Measurements from ENCODE around the gene MID1. TPM values are rescaled to one million over a fixed set of nuclear protein-coding genes. Genes with fewer than 3 reads are reported as not detected.
A peak's percentile ranks its signal among the peaks of the same experiment; 100 is the strongest.

Gene MID1
- total RNA-seq, 1 donor from 2014 or later: 3.4 TPM

DNA sequence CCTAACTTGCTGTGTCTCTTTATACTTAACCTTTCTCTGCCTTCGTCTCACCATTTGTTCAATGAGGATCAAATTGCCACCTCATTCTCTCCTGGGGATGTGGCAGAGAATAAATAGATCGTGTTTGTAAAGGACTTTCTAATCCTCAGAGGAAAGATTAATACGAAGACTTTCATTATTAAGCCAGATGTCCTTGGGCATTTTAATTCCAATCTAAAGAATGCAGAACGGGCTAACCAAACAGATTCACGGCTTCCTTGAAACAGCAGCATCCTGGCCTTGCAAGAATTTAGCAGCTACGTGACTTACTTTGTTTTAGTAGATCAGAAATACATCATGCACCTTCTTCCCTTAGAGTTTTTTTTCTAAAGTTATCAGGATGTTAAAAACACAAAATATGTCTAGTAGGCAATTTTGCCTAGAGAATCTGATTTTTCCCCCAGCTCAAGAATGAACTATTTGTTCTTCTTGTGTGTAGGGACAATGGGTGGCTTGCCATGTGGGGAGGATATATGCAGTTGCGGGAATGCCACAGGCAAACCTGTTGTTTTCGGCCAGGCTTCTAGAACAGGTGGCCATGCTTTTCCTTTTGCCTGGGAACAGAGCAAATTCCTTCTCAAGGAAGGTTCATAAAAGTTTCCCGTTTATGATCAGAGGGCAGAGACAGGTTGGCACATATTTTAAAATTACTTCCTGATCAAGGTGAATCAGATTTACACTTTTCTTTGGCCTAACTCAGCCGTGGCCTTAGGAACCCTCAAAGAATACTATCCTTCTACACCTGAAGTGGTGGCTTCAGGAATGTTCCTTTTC lies 3.0 kb downstream of the MID1 start:
- FAIRE-seq (no peak), DNase-seq (ENCODE audit: low read depth) (no peak)
- H3K36me3 ChIP-seq (ENCODE audit: control insufficient read depth, insufficient read depth, low read length): no peaks in the 10 kb centered on the region
- TF ChIP-seq, protein P1, sequence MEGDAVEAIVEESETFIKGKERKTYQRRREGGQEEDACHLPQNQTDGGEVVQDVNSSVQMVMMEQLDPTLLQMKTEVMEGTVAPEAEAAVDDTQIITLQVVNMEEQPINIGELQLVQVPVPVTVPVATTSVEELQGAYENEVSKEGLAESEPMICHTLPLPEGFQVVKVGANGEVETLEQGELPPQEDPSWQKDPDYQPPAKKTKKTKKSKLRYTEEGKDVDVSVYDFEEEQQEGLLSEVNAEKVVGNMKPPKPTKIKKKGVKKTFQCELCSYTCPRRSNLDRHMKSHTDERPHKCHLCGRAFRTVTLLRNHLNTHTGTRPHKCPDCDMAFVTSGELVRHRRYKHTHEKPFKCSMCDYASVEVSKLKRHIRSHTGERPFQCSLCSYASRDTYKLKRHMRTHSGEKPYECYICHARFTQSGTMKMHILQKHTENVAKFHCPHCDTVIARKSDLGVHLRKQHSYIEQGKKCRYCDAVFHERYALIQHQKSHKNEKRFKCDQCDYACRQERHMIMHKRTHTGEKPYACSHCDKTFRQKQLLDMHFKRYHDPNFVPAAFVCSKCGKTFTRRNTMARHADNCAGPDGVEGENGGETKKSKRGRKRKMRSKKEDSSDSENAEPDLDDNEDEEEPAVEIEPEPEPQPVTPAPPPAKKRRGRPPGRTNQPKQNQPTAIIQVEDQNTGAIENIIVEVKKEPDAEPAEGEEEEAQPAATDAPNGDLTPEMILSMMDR (IDR thresholded peaks at IDR 0.05; ENCODE audit: insufficient read depth, low read length, severe bottlenecking): no peak
- no peaks in the 10 kb centered on the region for H3K27me3 ChIP-seq (ENCODE audit: control insufficient read depth, insufficient read depth, low read length)
- H3K4me3 ChIP-seq (ENCODE audit: low read depth, low read length): no peak overlapping the region

DNA sequence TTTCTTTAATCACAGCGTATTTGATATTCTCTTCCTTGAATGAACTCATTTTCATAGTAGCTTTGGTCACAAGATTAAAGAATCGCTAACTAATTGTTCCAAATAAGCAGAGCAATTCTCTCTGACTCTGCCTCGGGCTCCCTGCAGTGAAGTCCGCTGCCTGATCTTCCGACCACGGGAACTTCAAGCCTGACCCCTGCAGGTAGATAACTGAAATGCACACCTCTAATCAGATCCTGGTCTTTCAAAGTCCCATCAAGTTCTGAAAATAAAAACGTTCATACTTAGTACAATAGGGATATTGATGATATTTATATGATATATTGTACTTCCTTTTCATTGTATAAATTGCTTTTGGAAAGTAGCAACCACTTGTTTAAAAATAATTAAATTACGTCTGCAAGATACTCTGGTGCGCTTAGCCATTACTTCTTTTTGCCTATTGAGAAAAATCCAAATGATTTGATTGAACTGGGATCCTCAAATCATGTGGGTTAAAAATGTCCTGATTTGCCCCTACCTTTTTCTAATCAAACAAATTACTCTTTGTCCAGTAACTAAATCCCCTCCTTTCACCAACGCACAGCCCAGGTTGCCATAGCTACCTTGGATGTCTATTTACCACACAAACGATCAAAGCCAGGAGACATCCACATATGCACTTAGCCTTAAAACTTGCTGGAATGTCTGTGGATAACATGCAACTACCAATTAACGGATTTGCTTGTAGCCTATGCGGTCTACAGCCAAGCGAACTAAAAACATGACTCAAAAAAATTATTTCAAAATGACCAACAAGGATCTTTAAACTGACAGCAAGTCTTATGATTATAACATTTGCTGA lies 4.2 kb downstream of the MID1 start:
- TF ChIP-seq, protein P1 (IDR thresholded peaks at IDR 0.05; ENCODE audit: insufficient read depth, low read length, severe bottlenecking): peak; percentile 51
- no peaks in the 10 kb centered on the region for H3K27me3 ChIP-seq (ENCODE audit: control insufficient read depth, insufficient read depth, low read length)
- FAIRE-seq (peak; percentile 32), DNase-seq (ENCODE audit: low read depth) (no peak)
- H3K36me3 ChIP-seq (ENCODE audit: control insufficient read depth, insufficient read depth, low read length): no peaks in the 10 kb centered on the region
- no peak overlapping the region for H3K4me3 ChIP-seq (ENCODE audit: low read depth, low read length)

DNA sequence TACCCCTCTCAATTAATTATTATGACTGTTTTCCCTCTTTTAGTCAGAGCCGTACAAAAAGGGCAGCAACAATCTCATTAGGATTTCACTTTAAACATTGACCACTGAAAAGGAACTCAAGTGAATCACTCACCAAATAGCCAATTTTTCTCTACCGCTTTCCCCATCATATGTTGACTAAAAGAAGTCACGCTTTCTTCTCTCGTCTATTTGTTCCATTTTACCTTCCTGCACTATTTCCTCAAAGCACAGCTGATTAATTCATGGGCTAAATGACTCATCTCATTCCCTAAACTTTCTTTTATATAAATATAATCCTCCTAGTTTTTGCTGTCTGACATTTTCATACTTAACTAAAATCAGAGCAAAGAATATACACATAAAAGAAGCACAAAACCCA lies 8.2 kb downstream of the MID1 start:
- Histone ChIP-seq H3K36me3 (ENCODE audit: control insufficient read depth, insufficient read depth, low read length) (no peaks in the 10 kb centered on the region), H3K27me3 (ENCODE audit: control insufficient read depth, insufficient read depth, low read length) (no peaks in the 10 kb centered on the region), H3K4me3 (ENCODE audit: low read depth, low read length) (no peak overlapping the region)
- TF ChIP-seq, protein P1 (IDR thresholded peaks at IDR 0.05; ENCODE audit: insufficient read depth, low read length, severe bottlenecking): no peak
- DNase-seq (ENCODE audit: low read depth) (peak; percentile 74), FAIRE-seq (no peak)

DNA sequence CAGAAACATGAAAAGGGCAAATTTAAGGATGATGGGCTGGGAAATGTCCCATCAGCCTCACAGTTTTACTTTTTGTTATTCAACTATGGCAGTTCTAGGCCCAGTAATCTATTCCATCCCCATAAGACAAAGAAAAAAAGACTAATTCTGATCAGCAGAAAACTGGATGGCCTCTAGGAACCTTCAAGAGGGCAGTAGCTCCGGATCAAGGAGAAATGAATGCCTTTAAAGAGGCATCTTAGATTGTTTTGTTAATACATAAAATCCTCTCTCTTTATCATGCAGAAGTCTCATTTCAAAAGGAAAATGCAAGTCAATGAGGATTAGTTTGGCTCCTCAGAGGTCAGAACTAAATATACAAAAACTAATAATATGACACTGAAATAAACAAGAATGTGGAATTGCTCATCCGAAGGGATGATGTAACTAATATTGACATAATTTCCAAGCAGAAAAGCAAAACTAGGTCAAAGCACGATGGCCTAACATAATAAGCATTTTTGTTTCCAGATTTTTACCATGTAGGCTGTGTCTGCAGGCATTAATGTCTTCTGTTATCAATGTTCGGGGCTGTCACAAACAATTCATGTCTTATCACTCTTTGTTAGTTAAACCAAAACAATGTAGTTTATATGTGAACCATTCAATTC lies 8.8 kb downstream of the MID1 start:
- DNase-seq (ENCODE audit: low read depth) (no peak), FAIRE-seq (no peak)
- Histone ChIP-seq H3K36me3 (ENCODE audit: control insufficient read depth, insufficient read depth, low read length) (no peaks in the 10 kb centered on the region), H3K27me3 (ENCODE audit: control insufficient read depth, insufficient read depth, low read length) (no peaks in the 10 kb centered on the region), H3K4me3 (ENCODE audit: low read depth, low read length) (no peak overlapping the region)
- TF ChIP-seq, protein P1 (IDR thresholded peaks at IDR 0.05; ENCODE audit: insufficient read depth, low read length, severe bottlenecking): no peak

DNA sequence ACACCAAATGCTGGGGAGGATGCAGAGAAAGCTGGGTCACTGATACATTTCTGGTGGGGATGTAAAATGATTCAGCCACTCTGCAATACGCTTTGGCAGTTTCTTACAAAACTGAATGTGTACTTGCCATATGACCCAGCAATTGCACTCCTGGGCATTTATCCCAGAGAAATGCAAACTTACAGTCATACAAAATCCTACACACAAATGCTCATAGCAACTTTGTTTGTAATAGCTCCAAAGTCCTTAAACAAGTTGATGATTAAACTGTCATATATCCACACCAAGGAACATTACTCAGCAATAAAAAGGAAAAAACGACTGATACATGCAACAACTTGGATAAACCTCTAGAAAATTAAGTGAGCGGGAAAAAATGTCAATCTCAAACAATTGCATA lies 12.3 kb downstream of the MID1 start:
- FAIRE-seq (no peak), DNase-seq (ENCODE audit: low read depth) (peak; percentile 60)
- H3K4me3 ChIP-seq (ENCODE audit: low read depth, low read length): no peak overlapping the region
- H3K27me3 ChIP-seq (ENCODE audit: control insufficient read depth, insufficient read depth, low read length): no peaks in the 10 kb centered on the region
- no peaks in the 10 kb centered on the region for H3K36me3 ChIP-seq (ENCODE audit: control insufficient read depth, insufficient read depth, low read length)
- TF ChIP-seq, protein P1 (IDR thresholded peaks at IDR 0.05; ENCODE audit: insufficient read depth, low read length, severe bottlenecking): no peak
